ENCODE measurements around the gene MMRN1. TPM values are rescaled to one million over a fixed set of nuclear protein-coding genes. Genes with fewer than 3 reads are reported as not detected.

Gene MMRN1
- total RNA-seq, 1 donor from 2014 or later, result under 0.01 TPM

DNA sequence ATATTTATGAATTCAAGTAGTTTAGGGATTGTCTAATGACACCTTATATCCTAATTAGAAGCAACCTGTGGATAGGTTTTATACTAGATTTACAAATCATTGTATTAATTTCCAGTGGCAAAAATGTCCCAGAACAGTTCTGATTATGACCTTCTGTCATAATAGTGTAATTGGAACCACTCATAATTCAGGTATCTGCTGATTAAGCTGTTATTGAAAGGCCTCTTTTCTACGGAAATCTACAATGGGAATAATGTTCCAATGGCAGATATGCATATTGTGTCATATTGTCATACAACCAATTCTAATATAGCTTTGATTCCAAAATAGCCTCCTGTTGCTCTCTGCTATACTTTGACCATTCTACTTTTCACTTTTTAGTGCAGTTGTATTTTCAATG is 19.0 kb downstream of the MMRN1 start:
- H3K27me3 ChIP-seq (ENCODE audit: control insufficient read depth, insufficient read depth, low read length), result no peaks in the 10 kb centered on the region
- no peaks in the 10 kb centered on the region for H3K36me3 ChIP-seq (ENCODE audit: control insufficient read depth, insufficient read depth, low read length)
- DNase-seq (ENCODE audit: low read depth), result no peak
- TF ChIP-seq, protein P1, sequence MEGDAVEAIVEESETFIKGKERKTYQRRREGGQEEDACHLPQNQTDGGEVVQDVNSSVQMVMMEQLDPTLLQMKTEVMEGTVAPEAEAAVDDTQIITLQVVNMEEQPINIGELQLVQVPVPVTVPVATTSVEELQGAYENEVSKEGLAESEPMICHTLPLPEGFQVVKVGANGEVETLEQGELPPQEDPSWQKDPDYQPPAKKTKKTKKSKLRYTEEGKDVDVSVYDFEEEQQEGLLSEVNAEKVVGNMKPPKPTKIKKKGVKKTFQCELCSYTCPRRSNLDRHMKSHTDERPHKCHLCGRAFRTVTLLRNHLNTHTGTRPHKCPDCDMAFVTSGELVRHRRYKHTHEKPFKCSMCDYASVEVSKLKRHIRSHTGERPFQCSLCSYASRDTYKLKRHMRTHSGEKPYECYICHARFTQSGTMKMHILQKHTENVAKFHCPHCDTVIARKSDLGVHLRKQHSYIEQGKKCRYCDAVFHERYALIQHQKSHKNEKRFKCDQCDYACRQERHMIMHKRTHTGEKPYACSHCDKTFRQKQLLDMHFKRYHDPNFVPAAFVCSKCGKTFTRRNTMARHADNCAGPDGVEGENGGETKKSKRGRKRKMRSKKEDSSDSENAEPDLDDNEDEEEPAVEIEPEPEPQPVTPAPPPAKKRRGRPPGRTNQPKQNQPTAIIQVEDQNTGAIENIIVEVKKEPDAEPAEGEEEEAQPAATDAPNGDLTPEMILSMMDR (IDR thresholded peaks at IDR 0.05; ENCODE audit: insufficient read depth, low read length, severe bottlenecking), result no peak
- no peak for FAIRE-seq
- H3K4me3 ChIP-seq (ENCODE audit: low read depth, low read length), result no peak overlapping the region

DNA sequence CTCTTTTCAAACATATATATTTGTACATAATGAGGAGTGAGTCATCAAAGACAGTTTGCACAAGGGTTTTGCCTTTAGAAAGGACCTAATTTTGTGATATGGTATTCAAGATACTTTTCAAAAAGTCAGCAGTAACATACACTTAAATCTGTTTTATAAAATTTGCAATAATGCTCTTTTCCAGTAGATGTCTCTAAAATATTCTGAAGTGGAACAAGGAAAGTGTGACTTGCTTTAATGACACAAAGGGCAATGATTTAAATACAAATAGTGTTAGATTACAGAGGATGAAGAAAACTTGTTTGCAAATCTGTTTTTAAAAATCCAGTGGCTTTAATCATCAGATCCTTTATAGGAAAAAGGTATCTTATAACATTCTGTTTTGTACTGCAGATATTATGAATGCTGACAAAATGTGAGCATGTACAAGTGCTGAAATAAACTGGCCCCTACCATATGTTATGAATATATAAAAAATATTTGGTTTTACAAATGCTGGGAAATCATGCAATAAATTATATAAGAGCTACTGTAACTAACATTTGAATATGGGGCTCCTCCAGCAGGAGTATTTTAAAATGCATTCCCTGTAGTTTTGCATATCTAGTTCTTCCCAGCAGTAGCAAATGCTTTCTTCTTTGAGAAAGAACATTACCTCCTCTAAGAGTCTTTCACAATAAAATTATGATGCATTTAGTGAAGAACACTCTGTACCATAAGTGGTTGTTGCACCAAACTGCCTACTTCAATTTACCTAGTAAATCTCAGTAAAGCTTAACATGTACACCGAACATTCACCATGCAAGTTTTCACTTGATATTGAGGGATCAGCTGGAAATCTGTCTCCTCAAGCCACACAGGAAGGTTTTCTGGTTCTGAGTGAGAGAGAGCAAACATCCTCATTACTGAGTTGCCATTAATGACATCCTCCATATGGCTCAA is 20.2 kb downstream of the MMRN1 start:
- H3K27me3 ChIP-seq (ENCODE audit: control insufficient read depth, insufficient read depth, low read length), result no peaks in the 10 kb centered on the region
- no peak for FAIRE-seq
- H3K4me3 ChIP-seq (ENCODE audit: low read depth, low read length), result no peak overlapping the region
- no peaks in the 10 kb centered on the region for H3K36me3 ChIP-seq (ENCODE audit: control insufficient read depth, insufficient read depth, low read length)
- TF ChIP-seq, protein P1 (IDR thresholded peaks at IDR 0.05; ENCODE audit: insufficient read depth, low read length, severe bottlenecking), result no peak
- no peak for DNase-seq (ENCODE audit: low read depth)

DNA sequence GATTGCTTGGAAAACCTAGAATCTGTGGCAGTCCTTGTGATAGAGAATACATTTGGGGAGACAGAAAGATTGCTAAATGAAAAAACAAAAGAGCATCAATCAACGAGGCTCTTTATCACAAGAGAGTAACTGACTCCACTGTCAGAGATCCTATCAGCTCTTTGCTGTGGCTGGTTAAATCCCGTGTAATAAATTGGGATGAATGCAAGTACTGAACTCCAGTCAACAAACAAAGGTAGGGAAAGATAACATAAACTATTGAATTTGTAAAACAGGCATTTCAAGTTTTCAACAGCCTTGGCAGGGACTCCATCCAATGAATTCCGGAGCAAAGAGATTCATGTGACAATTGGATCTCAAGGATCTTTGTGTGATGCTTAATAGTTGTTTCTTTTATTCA is 21.3 kb downstream of the MMRN1 start:
- Histone ChIP-seq H3K27me3 (ENCODE audit: control insufficient read depth, insufficient read depth, low read length) (no peaks in the 10 kb centered on the region), H3K4me3 (ENCODE audit: low read depth, low read length) (no peak overlapping the region), H3K36me3 (ENCODE audit: control insufficient read depth, insufficient read depth, low read length) (no peaks in the 10 kb centered on the region)
- TF ChIP-seq, protein P1 (IDR thresholded peaks at IDR 0.05; ENCODE audit: insufficient read depth, low read length, severe bottlenecking), result no peak
- no peak for DNase-seq (ENCODE audit: low read depth)
- FAIRE-seq, result no peak

DNA sequence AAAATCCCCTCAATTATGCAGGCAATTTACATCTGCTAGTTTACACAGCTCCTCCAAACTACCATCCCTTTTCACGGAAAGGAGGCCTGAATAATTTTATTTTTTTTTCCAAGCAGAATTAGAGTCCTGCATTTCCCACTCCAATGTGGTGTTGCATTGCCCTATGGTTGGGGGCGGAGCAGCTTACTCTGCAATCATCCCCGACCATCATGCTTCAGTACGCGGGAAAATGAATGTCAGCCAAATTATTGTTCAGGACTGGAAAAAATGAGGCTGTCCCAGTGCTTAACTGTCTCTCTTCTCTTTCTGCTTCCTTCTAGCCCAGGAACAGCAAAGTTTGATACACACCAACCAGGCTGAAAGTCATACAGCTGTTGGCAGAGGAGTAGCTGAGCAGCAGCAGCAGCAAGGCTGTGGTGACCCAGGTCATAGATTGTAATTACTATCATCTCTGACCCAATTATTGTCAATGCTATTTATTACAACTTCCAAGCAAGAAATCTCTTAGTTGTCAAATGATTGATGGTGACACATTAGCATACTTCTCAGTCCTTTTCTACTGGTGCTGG is 28.3 kb downstream of the MMRN1 start:
- TF ChIP-seq, protein P1 (IDR thresholded peaks at IDR 0.05; ENCODE audit: insufficient read depth, low read length, severe bottlenecking), result no peak
- no peak for FAIRE-seq
- no peak for DNase-seq (ENCODE audit: low read depth)
- no peak overlapping the region for H3K4me3 ChIP-seq (ENCODE audit: low read depth, low read length)
- H3K27me3 ChIP-seq (ENCODE audit: control insufficient read depth, insufficient read depth, low read length), result no peaks in the 10 kb centered on the region
- H3K36me3 ChIP-seq (ENCODE audit: control insufficient read depth, insufficient read depth, low read length), result no peaks in the 10 kb centered on the region

DNA sequence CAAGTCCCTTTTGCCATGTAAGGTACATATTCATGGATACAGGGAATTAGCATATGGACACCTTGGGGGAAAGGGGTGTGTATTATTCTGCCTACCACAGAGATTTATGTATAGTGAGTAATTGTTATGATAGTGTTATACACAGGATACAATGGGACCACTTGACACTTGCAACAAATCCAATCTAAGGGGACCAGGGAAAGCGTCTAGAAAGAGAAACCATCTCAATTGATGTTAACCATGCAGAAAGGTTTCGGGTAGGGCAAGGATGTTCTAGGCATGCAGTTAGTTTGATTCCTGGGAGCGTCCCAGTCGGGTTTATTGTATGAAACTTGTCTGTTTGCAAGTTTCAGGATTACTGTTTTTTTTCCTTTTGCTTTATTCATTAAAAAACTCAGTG is 34.2 kb downstream of the MMRN1 start:
- H3K27me3 ChIP-seq (ENCODE audit: control insufficient read depth, insufficient read depth, low read length), result no peaks in the 10 kb centered on the region
- no peaks in the 10 kb centered on the region for H3K36me3 ChIP-seq (ENCODE audit: control insufficient read depth, insufficient read depth, low read length)
- FAIRE-seq (no peak), DNase-seq (ENCODE audit: low read depth) (no peak)
- TF ChIP-seq, protein P1 (IDR thresholded peaks at IDR 0.05; ENCODE audit: insufficient read depth, low read length, severe bottlenecking), result no peak
- H3K4me3 ChIP-seq (ENCODE audit: low read depth, low read length), result no peak overlapping the region
